OCI-LY3 (cell line): ENCODE measurements around the gene PLLP.

ENCODE experiments used
- EZH2phosphoT487 ChIP-seq: fragments of 200-600 bp; shearing (Covaris generic); IDR thresholded peaks from 2 replicates; pipeline ENCODE4 v1.6.1; 2018; ENCODE audit warnings: antibody characterized with exemption, mixed run types, low read depth
- TF ChIP-seq, protein P1 (sequence below): fragments of 200-600, 300-600 bp; sonication (generic); IDR thresholded peaks from 2 replicates; pipeline ENCODE4 v1.5.1; 2014; ENCODE audit warnings: antibody characterized with exemption, low read length, low read depth

GRCh38 chr16:57253466-57253865, 31.0 kb downstream of the PLLP start:
- TF ChIP-seq, protein P1, sequence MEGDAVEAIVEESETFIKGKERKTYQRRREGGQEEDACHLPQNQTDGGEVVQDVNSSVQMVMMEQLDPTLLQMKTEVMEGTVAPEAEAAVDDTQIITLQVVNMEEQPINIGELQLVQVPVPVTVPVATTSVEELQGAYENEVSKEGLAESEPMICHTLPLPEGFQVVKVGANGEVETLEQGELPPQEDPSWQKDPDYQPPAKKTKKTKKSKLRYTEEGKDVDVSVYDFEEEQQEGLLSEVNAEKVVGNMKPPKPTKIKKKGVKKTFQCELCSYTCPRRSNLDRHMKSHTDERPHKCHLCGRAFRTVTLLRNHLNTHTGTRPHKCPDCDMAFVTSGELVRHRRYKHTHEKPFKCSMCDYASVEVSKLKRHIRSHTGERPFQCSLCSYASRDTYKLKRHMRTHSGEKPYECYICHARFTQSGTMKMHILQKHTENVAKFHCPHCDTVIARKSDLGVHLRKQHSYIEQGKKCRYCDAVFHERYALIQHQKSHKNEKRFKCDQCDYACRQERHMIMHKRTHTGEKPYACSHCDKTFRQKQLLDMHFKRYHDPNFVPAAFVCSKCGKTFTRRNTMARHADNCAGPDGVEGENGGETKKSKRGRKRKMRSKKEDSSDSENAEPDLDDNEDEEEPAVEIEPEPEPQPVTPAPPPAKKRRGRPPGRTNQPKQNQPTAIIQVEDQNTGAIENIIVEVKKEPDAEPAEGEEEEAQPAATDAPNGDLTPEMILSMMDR, result no peak
- TF ChIP-seq EZH2phosphoT487, result no peak
